Erythroblast (primary cell): ENCODE data around the gene GPR37.

Experiments used
- GATA1 ChIP-seq: IDR thresholded peaks from 2 replicates; pipeline ENCODE4 v1.6.1; 2011; ENCODE audit warnings: low read depth, mild to moderate bottlenecking, control low read depth, low read length, moderate library complexity
- POLR2A ChIP-seq: IDR thresholded peaks from 2 replicates; pipeline ENCODE4 v1.6.1; 2011; ENCODE audit warnings: mild to moderate bottlenecking, low read length

GRCh38 chr7:124781418-124781817, 15.8 kb upstream of the GPR37 start:
- TF ChIP-seq POLR2A (no peak), GATA1 (no peak)
